Measurements from ENCODE around the gene GCK.
"Not testable (repeated sequence)": the region's sequence is repeated elsewhere in the genome, so short reads cannot be mapped to it uniquely, and the experiment has no call there.

GCK gene

GRCh38 chr7:44173911-44174693 lies 15.1 kb downstream of the GCK start:
- intact Hi-C loops (cut with DNase I; ENCODE audit: low total_unique reads) = no loop called here
- TF ChIP-seq, protein P1, sequence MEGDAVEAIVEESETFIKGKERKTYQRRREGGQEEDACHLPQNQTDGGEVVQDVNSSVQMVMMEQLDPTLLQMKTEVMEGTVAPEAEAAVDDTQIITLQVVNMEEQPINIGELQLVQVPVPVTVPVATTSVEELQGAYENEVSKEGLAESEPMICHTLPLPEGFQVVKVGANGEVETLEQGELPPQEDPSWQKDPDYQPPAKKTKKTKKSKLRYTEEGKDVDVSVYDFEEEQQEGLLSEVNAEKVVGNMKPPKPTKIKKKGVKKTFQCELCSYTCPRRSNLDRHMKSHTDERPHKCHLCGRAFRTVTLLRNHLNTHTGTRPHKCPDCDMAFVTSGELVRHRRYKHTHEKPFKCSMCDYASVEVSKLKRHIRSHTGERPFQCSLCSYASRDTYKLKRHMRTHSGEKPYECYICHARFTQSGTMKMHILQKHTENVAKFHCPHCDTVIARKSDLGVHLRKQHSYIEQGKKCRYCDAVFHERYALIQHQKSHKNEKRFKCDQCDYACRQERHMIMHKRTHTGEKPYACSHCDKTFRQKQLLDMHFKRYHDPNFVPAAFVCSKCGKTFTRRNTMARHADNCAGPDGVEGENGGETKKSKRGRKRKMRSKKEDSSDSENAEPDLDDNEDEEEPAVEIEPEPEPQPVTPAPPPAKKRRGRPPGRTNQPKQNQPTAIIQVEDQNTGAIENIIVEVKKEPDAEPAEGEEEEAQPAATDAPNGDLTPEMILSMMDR (IDR thresholded peaks at IDR 0.05) = no peak

GRCh38 chr7:44172803-44173424 lies 16.3 kb downstream of the GCK start:
- intact Hi-C loops (cut with DNase I; ENCODE audit: low total_unique reads) = no loop called here
- H3K9me3 ChIP-seq = no peaks in the 10 kb centered on the region
- DNase-seq = no peak
- no peaks in the 10 kb centered on the region for H3K36me3 ChIP-seq
- H3K4me1 ChIP-seq = peaks cover 0 to 4% (median 0%) of the 10 kb centered on the region in 4 donors
- H3K4me3 ChIP-seq = no peak overlapping the region
- no peak overlapping the region for H3K27ac ChIP-seq
- TF ChIP-seq, protein P1 (IDR thresholded peaks at IDR 0.05) = no peak
- H3K27me3 ChIP-seq = no peaks in the 10 kb centered on the region

More at GRCh38 chr7:44173911-44174693, 15.1 kb downstream of the GCK start:
- Histone ChIP-seq H3K27ac (no peak overlapping the region), H3K4me3 (no peak overlapping the region), H3K36me3 (no peaks in the 10 kb centered on the region), H3K27me3 (no peaks in the 10 kb centered on the region), H3K9me3 (no peaks in the 10 kb centered on the region), H3K4me1 (peaks cover 0 to 7% (median 0%) of the 10 kb centered on the region in 4 donors)
- no peak for DNase-seq

- no peaks in the 10 kb centered on the region for H3K27me3 ChIP-seq
- DNase-seq = peak in 1 of 2 donors; percentile 16
- TF ChIP-seq, protein P1 (IDR thresholded peaks at IDR 0.05) = no peak
- intact Hi-C loops (cut with DNase I; ENCODE audit: low total_unique reads) = no loop called here
- no peaks in the 10 kb centered on the region for H3K4me1 ChIP-seq
- no peak overlapping the region for H3K27ac ChIP-seq
- H3K9me3 ChIP-seq = no peaks in the 10 kb centered on the region
- no peak overlapping the region for H3K4me3 ChIP-seq
- H3K36me3 ChIP-seq = no peaks in the 10 kb centered on the region
These were observed 16.9 kb downstream of the GCK start for GRCh38 chr7:44172352-44172751.

- intact Hi-C loops (cut with DNase I; ENCODE audit: low total_unique reads); H3K27ac ChIP-seq; H3K4me1 ChIP-seq; H3K9me3 ChIP-seq; H3K27me3 ChIP-seq; H3K4me3 ChIP-seq; H3K36me3 ChIP-seq: not testable (repeated sequence)
- peak in 1 of 2 donors; percentile 32 for DNase-seq
These were observed 17.3 kb downstream of the GCK start for GRCh38 chr7:44171901-44172300.

DNA sequence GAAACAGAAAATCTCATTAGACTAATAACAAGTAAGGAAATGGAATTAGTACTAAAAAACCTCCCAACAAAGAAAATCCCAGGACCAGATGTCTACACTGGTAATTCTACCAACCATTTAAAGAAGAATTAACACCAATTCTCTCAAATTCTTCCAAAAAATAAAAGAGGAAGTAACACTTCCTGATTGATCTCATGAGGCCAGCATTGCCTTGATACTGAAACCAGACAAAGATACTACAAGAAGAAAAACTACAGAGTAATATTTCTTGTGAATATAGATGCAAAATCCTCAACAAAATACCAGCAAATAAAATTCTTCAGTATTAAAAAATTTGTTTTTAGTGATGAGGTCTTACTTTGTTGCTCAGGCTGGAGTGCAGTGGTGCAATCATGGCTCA lies 21.3 kb downstream of the GCK start:
- DNase-seq = no peak
- no peaks in the 10 kb centered on the region for H3K9me3 ChIP-seq
- no peaks in the 10 kb centered on the region for H3K36me3 ChIP-seq
- H3K27me3 ChIP-seq = no peaks in the 10 kb centered on the region
- intact Hi-C loops (cut with DNase I; ENCODE audit: low total_unique reads) = no loop called here
- no peak overlapping the region for H3K27ac ChIP-seq
- no peaks in the 10 kb centered on the region for H3K4me1 ChIP-seq
- TF ChIP-seq, protein P1 (IDR thresholded peaks at IDR 0.05) = no peak
- H3K4me3 ChIP-seq = no peak overlapping the region

- intact Hi-C loops (cut with DNase I; ENCODE audit: low total_unique reads) = no loop called here
- H3K27me3 ChIP-seq = no peaks in the 10 kb centered on the region
- no peak for DNase-seq
- H3K27ac ChIP-seq = no peak overlapping the region
- H3K4me3 ChIP-seq = no peak overlapping the region
- H3K4me1 ChIP-seq = no peaks in the 10 kb centered on the region
- H3K36me3 ChIP-seq = no peaks in the 10 kb centered on the region
- no peaks in the 10 kb centered on the region for H3K9me3 ChIP-seq
- TF ChIP-seq, protein P1 (IDR thresholded peaks at IDR 0.05) = no peak
These were observed 25.6 kb downstream of the GCK start for GRCh38 chr7:44163591-44163990.

Data from tibial artery (tissue), 4 donors.